Activated naive CD8-positive, alpha-beta T cell treated with anti-CD3 and anti-CD28 coated beads, Interleukin-2, amount 10 ng/mL, durations not matched to agents 7 days and 5 days (primary cell): ENCODE measurements around the gene PSMD5. TPM values are rescaled to one million over a fixed set of nuclear protein-coding genes. Genes with fewer than 3 reads are reported as not detected.

ENCODE experiments used
- ATAC-seq: fragments of 150-1000 bp; cut with Tn5 transposase; one replicate; pipeline ENCODE4 v1.10.0; 2021; ENCODE audit warnings: low read depth, moderate library complexity
- POLR2A ChIA-PET: fragments of 350-600 bp; sonication (Branson Sonifier 250); formaldehyde crosslinking; loops from one replicate; lab custom pipeline; 2021; ENCODE audit warnings: antibody characterized with exemption; lab: Charles Lee
- DNase-seq: peaks from one replicate; pipeline ENCODE4 v3.0.0; 2021
- H3K27ac Mint-ChIP-seq: one replicate; pipeline ENCODE4 v1.8.0; 2022; ENCODE audit warnings: mild to moderate bottlenecking, mixed read lengths
- H3K27me3 Mint-ChIP-seq: one replicate; pipeline ENCODE4 v1.8.0; 2022; ENCODE audit warnings: mild to moderate bottlenecking, moderate library complexity, mixed read lengths
- H3K36me3 Mint-ChIP-seq: one replicate; pipeline ENCODE4 v1.8.0; 2021; ENCODE audit warnings: mild to moderate bottlenecking, mixed read lengths
- H3K4me1 Mint-ChIP-seq: one replicate; pipeline ENCODE4 v1.8.0; 2021; ENCODE audit warnings: mixed read lengths
- H3K4me3 Mint-ChIP-seq: one replicate; pipeline ENCODE4 v1.8.0; 2022; ENCODE audit warnings: mild to moderate bottlenecking, moderate library complexity, mixed read lengths
- H3K9me3 Mint-ChIP-seq: one replicate; pipeline ENCODE4 v1.8.0; 2021; ENCODE audit warnings: mixed read lengths
- total RNA-seq, 2 experiments: library from RNA; stranded (reverse); gene quantifications; one replicate each; pipeline ENCODE4 v1.2.3, GENCODE V29; 2021

PSMD5 gene
- total RNA-seq, 2 experiments from 2014 or later = 42.6 to 57.4 TPM

- Mint-ChIP-seq H3K4me3 (no peak overlapping the region), H3K4me1 (peaks cover 19% of the 10 kb centered on the region), H3K9me3 (no peaks in the 10 kb centered on the region), H3K36me3 (peaks cover 44% of the 10 kb centered on the region), H3K27ac (no peak overlapping the region), H3K27me3 (no peaks in the 10 kb centered on the region)
- no peak for ATAC-seq
- no peak for DNase-seq
- POLR2A ChIA-PET = interaction anchor here (1.2 kb wide), 1 partner anchor 9 kb away, joined by 3 read pairs; no protein-coding TSS in a partner anchor
Measured at GRCh38 chr9:120778758-120779157, 64.0 kb downstream of the PSMD5 start.

GRCh38 chr9:120777229-120777628 lies 65.5 kb downstream of the PSMD5 start:
- Mint-ChIP-seq H3K27me3 (no peaks in the 10 kb centered on the region), H3K4me3 (no peak overlapping the region), H3K36me3 (peaks cover 35% of the 10 kb centered on the region), H3K27ac (no peak overlapping the region), H3K9me3 (no peaks in the 10 kb centered on the region), H3K4me1 (peaks cover 17% of the 10 kb centered on the region)
- ATAC-seq (no peak), DNase-seq (no peak)
- POLR2A ChIA-PET = no interaction called here

- POLR2A ChIA-PET = no interaction called here
- Mint-ChIP-seq H3K4me1 (peaks cover 17% of the 10 kb centered on the region), H3K36me3 (peaks cover 34% of the 10 kb centered on the region), H3K27ac (peak overlapping the region; percentile 73), H3K4me3 (no peak overlapping the region), H3K9me3 (no peaks in the 10 kb centered on the region), H3K27me3 (no peaks in the 10 kb centered on the region)
- DNase-seq = no peak
- no peak for ATAC-seq
Measured at GRCh38 chr9:120776788-120777187, 65.9 kb downstream of the PSMD5 start.

GRCh38 chr9:120775859-120776258 lies 66.9 kb downstream of the PSMD5 start:
- Mint-ChIP-seq H3K36me3 (peaks cover 38% of the 10 kb centered on the region), H3K9me3 (no peaks in the 10 kb centered on the region), H3K4me3 (no peak overlapping the region), H3K4me1 (peaks cover 21% of the 10 kb centered on the region), H3K27ac (no peak overlapping the region), H3K27me3 (no peaks in the 10 kb centered on the region)
- no peak for ATAC-seq
- POLR2A ChIA-PET = no interaction called here
- no peak for DNase-seq

- DNase-seq (no peak), ATAC-seq (no peak)
- Mint-ChIP-seq H3K9me3 (no peaks in the 10 kb centered on the region), H3K36me3 (peaks cover 44% of the 10 kb centered on the region), H3K27me3 (no peaks in the 10 kb centered on the region), H3K4me1 (peaks cover 26% of the 10 kb centered on the region), H3K27ac (no peak overlapping the region), H3K4me3 (no peak overlapping the region)
- POLR2A ChIA-PET = interaction anchor here (0.7 to 2.0 kb wide), 2 partner anchors 19 to 196 kb away, joined by 3 to 4 read pairs; partner anchors contain the start of gene FBXW2
Measured at GRCh38 chr9:120774719-120775118, 68.0 kb downstream of the PSMD5 start.

- DNase-seq = no peak
- Mint-ChIP-seq H3K27me3 (no peaks in the 10 kb centered on the region), H3K27ac (no peak overlapping the region), H3K4me3 (no peak overlapping the region), H3K4me1 (peaks cover 37% of the 10 kb centered on the region), H3K9me3 (no peaks in the 10 kb centered on the region), H3K36me3 (peaks cover 40% of the 10 kb centered on the region)
- ATAC-seq = no peak
- POLR2A ChIA-PET = interaction anchor here (2.0 kb wide), 1 partner anchor 20 kb away, joined by 4 read pairs; the partner anchor contains the start of gene FBXW2
Measured at GRCh38 chr9:120773256-120773655, 69.5 kb downstream of the PSMD5 start.

- Mint-ChIP-seq H3K4me1 (peaks cover 43% of the 10 kb centered on the region), H3K9me3 (no peaks in the 10 kb centered on the region), H3K27me3 (no peaks in the 10 kb centered on the region), H3K27ac (peak overlapping the region; percentile 0), H3K36me3 (peaks cover 49% of the 10 kb centered on the region), H3K4me3 (no peak overlapping the region)
- DNase-seq = no peak
- ATAC-seq = no peak
- POLR2A ChIA-PET = no interaction called here
Measured at GRCh38 chr9:120770931-120771330, 71.8 kb downstream of the PSMD5 start.

- Mint-ChIP-seq H3K36me3 (peaks cover 49% of the 10 kb centered on the region), H3K9me3 (no peaks in the 10 kb centered on the region), H3K4me1 (peaks cover 42% of the 10 kb centered on the region), H3K4me3 (no peak overlapping the region), H3K27me3 (no peaks in the 10 kb centered on the region), H3K27ac (peak overlapping the region; percentile 70)
- DNase-seq = no peak
- peak; percentile 82 for ATAC-seq
- POLR2A ChIA-PET = interaction anchor here (0.6 to 1.8 kb wide), 3 partner anchors 9 to 78 kb away, joined by 4 to 10 read pairs (median 4); partner anchors contain the start of gene FBXW2
Measured at GRCh38 chr9:120768886-120769285, 73.8 kb downstream of the PSMD5 start.

GRCh38 chr9:120768247-120768646 lies 74.5 kb downstream of the PSMD5 start:
- no peak for ATAC-seq
- DNase-seq = no peak
- Mint-ChIP-seq H3K27me3 (no peaks in the 10 kb centered on the region), H3K4me3 (no peak overlapping the region), H3K27ac (peak overlapping the region; percentile 70), H3K4me1 (peaks cover 42% of the 10 kb centered on the region), H3K36me3 (peaks cover 49% of the 10 kb centered on the region), H3K9me3 (no peaks in the 10 kb centered on the region)
- POLR2A ChIA-PET = interaction anchor here (1.8 kb wide), 1 partner anchor 25 kb away, joined by 10 read pairs; the partner anchor contains the start of gene FBXW2

- H3K36me3 Mint-ChIP-seq = peaks cover 49% of the 10 kb centered on the region
- H3K9me3 Mint-ChIP-seq = no peaks in the 10 kb centered on the region
- ATAC-seq = no peak
- no peak overlapping the region for H3K4me3 Mint-ChIP-seq
- no peaks in the 10 kb centered on the region for H3K27me3 Mint-ChIP-seq
- POLR2A ChIA-PET = no interaction called here
- H3K27ac Mint-ChIP-seq = peak overlapping the region; percentile 26
- no peak for DNase-seq
- H3K4me1 Mint-ChIP-seq = peaks cover 43% of the 10 kb centered on the region
Measured at GRCh38 chr9:120767451-120767850, 75.3 kb downstream of the PSMD5 start.

Other genes starting within 250 kb of the PSMD5 start
- gene MEGF9, start 128.5 kb downstream of the PSMD5 start, total RNA-seq = 10 to 100 TPM; 10.3 to 11.0 TPM
- 10 to 100 TPM; 80.5 to 87.8 TPM for gene FBXW2, start 49.5 kb downstream of the PSMD5 start, total RNA-seq
- 100 to 1,000 TPM; 248 to 253 TPM for gene PHF19, start 34.3 kb upstream of the PSMD5 start, total RNA-seq
- 100 to 1,000 TPM in 1 of 2 experiments, 10 to 100 TPM in 1; 97.1 to 102 TPM for gene TRAF1, start 83.9 kb upstream of the PSMD5 start, total RNA-seq
- gene C5, start 207.4 kb upstream of the PSMD5 start, total RNA-seq = 1 to 10 TPM; 2.8 to 3.5 TPM
- 10 to 100 TPM; 92.3 to 94.6 TPM for gene CNTRL, start 232.0 kb upstream of the PSMD5 start, total RNA-seq